ENCODE data around the gene NPEPPS.

Gene NPEPPS

GRCh38 chr17:47663912-47664623 lies 133.2 kb downstream of the NPEPPS start:
- peak in 40 of 58 donors; percentile 0 to 69 (median 18) for DNase-seq

GRCh38 chr17:47664624-47664941 lies 133.7 kb downstream of the NPEPPS start:
- no peak for DNase-seq

GRCh38 chr17:47665655-47666054 lies 134.7 kb downstream of the NPEPPS start:
- no peak for DNase-seq

GRCh38 chr17:47669081-47669480 lies 138.2 kb downstream of the NPEPPS start:
- DNase-seq: no peak

GRCh38 chr17:47670064-47670463 lies 139.2 kb downstream of the NPEPPS start:
- no peak for DNase-seq

Measured in anterior cingulate cortex (tissue), 58 donors.